H1 (cell line): Measurements from ENCODE around the gene ECE2. TPM values are rescaled to one million over a fixed set of nuclear protein-coding genes. Genes with fewer than 3 reads are reported as not detected.
A peak's percentile ranks its signal among the peaks of the same experiment; 100 is the strongest.

Source experiments
- CTCF ChIA-PET: fragments of 300-600 bp; sonication (Branson Sonifier 250); formaldehyde crosslinking; loops from one replicate; lab custom pipeline; 2021; ENCODE audit not compliant: partially characterized antibody; lab: Charles Lee
- POLR2A ChIA-PET: fragments of 300-600 bp; sonication (Branson Sonifier 250); formaldehyde crosslinking; loops from one replicate; lab custom pipeline; 2021; ENCODE audit warnings: inconsistent platforms; ENCODE audit not compliant: partially characterized antibody; lab: Charles Lee
- DNase-seq, 2 experiments: peaks; one replicate each; pipeline versions ENCODE4 v3.0.0 to v3.0.0-alpha.2; 2010 to 2022; ENCODE audit warnings: low spot score in 2 of 2, low read depth in 1 of 2, mixed read lengths in 1 of 2
- FAIRE-seq: peaks from 2 replicates; lab custom pipeline; 2011; peaks lifted over from hg19 to GRCh38; lab: Jason Lieb, UNC
- H2AFZ ChIP-seq: 2 replicates; pipeline ENCODE4 v1.8.1; 2012; ENCODE audit warnings: low read length, inconsistent platforms
- H2AK5ac ChIP-seq: 2 replicates; pipeline ENCODE4 v1.6.1; 2013; ENCODE audit warnings: low read depth, low read length
- H2BK120ac ChIP-seq: replicated peaks from 2 replicates; pipeline ENCODE3; 2013; ENCODE audit warnings: low read depth, low read length, inconsistent platforms
- H2BK12ac ChIP-seq: 2 replicates; pipeline ENCODE4 v1.6.1; 2013; ENCODE audit warnings: low read depth, low read length
- H2BK15ac ChIP-seq: 2 replicates; pipeline ENCODE4 v1.6.1; 2013; ENCODE audit warnings: low read length
- H2BK20ac ChIP-seq: 2 replicates; pipeline ENCODE4 v1.6.1; 2013; ENCODE audit warnings: low read length
- H2BK5ac ChIP-seq: 2 replicates; pipeline ENCODE4 v1.6.1; 2013; ENCODE audit warnings: low read depth, low read length
- H3K14ac ChIP-seq: 2 replicates; pipeline ENCODE4 v1.6.1; 2013; ENCODE audit warnings: inconsistent platforms; ENCODE audit not compliant: insufficient read length
- H3K18ac ChIP-seq: 2 replicates; pipeline ENCODE4 v1.6.1; 2013; ENCODE audit warnings: low read length; ENCODE audit errors: extremely low read depth
- H3K23ac ChIP-seq: 2 replicates; pipeline ENCODE4 v1.6.1; 2013; ENCODE audit warnings: inconsistent platforms; ENCODE audit not compliant: insufficient read length
- H3K23me2 ChIP-seq: 2 replicates; pipeline ENCODE4 v1.6.1; 2013; ENCODE audit warnings: low read depth, low read length
- H3K27ac ChIP-seq: 2 replicates; pipeline ENCODE4 v1.6.1; 2011; ENCODE audit warnings: low read depth, low read length, inconsistent platforms
- H3K27me3 ChIP-seq, 4 experiments: replicated peaks in 1 of 4; 1 replicate in 1 of 4; 2 replicates in 3 of 4; pipeline versions ENCODE4 v1.6.1 to v1.8.1; 2011 to 2013; ENCODE audit warnings: low read length in 3 of 4, mild to moderate bottlenecking in 3 of 4, inconsistent platforms in 2 of 4, mixed read lengths in 2 of 4, moderate library complexity in 1 of 4; ENCODE audit not compliant: control insufficient read depth in 3 of 4, insufficient read depth in 3 of 4; ENCODE audit errors: extremely low read depth in 1 of 4
- H3K36me3 ChIP-seq, 4 experiments: 2 replicates each; pipeline versions ENCODE4 v1.6.1 to v1.8.1; 2011 to 2013; ENCODE audit warnings: mild to moderate bottlenecking in 4 of 4, low read length in 3 of 4, moderate library complexity in 2 of 4, control low read depth in 1 of 4, inconsistent platforms in 1 of 4; ENCODE audit not compliant: insufficient read depth in 4 of 4, control insufficient read depth in 2 of 4
- H3K4ac ChIP-seq: replicated peaks from 2 replicates; pipeline ENCODE3; 2013; ENCODE audit warnings: low read length, low read depth, mixed read lengths, inconsistent platforms; ENCODE audit not compliant: insufficient read length
- H3K4me1 ChIP-seq, 4 experiments: replicated peaks in 1 of 4; 1 replicate in 1 of 4; 2 replicates in 3 of 4; pipeline versions ENCODE4 v1.6.1 to v1.8.1; 2011 to 2013; ENCODE audit warnings: low read length in 3 of 4, inconsistent platforms in 2 of 4, mixed read lengths in 1 of 4; ENCODE audit not compliant: insufficient read depth in 4 of 4, control insufficient read depth in 3 of 4
- H3K4me2 ChIP-seq, 2 experiments: 2 replicates each; pipeline versions ENCODE4 v1.6.1 to v1.8.1; 2011 to 2013; ENCODE audit warnings: low read depth in 2 of 2, low read length in 2 of 2, control low read depth in 1 of 2, inconsistent platforms in 1 of 2, mild to moderate bottlenecking in 1 of 2; ENCODE audit not compliant: insufficient read depth in 1 of 2
- H3K4me3 ChIP-seq, 4 experiments: fragments of 200-600, 300-600 bp in 1 of 4; sonication (generic), shearing (Covaris generic), sonication (Bioruptor Twin) in 1 of 4; 2 replicates each; pipeline versions ENCODE4 v1.5.1 to v1.8.1; 2011 to 2016; ENCODE audit warnings: low read length in 4 of 4, low read depth in 3 of 4, control low read depth in 2 of 4, inconsistent platforms in 2 of 4, mild to moderate bottlenecking in 2 of 4, mixed read lengths in 1 of 4, moderate library complexity in 1 of 4; ENCODE audit not compliant: insufficient read depth in 2 of 4; ENCODE audit errors: extremely low read depth in 1 of 4
- H3K56ac ChIP-seq: replicated peaks from 2 replicates; pipeline ENCODE3; 2013; ENCODE audit warnings: low read depth, mild to moderate bottlenecking, mixed read lengths, low read length, inconsistent platforms; ENCODE audit not compliant: insufficient read length
- H3K79me1 ChIP-seq: 2 replicates; pipeline ENCODE4 v1.6.1; 2013; ENCODE audit warnings: low read depth, low read length, control low read depth
- H3K79me2 ChIP-seq, 2 experiments: 2 replicates each; pipeline versions ENCODE4 v1.6.1 to v1.8.1; 2012 to 2013; ENCODE audit warnings: low read length in 2 of 2, mild to moderate bottlenecking in 2 of 2, inconsistent platforms in 1 of 2; ENCODE audit not compliant: insufficient read depth in 2 of 2, control insufficient read depth in 1 of 2
- H3K9ac ChIP-seq, 4 experiments: replicated peaks in 1 of 4; 1 replicate in 1 of 4; 2 replicates in 3 of 4; pipeline versions ENCODE4 v1.6.1 to v1.8.1; 2011 to 2013; ENCODE audit warnings: low read depth in 3 of 4, low read length in 3 of 4, control low read depth in 2 of 4, mild to moderate bottlenecking in 2 of 4, moderate library complexity in 2 of 4, inconsistent platforms in 1 of 4; ENCODE audit errors: extremely low read depth in 1 of 4
- H3K9me3 ChIP-seq, 2 experiments: 2 replicates each; pipeline versions ENCODE4 v1.6.1 to v1.8.1; 2012 to 2013; ENCODE audit warnings: mild to moderate bottlenecking in 2 of 2, moderate library complexity in 2 of 2, control low read depth in 1 of 2, inconsistent platforms in 1 of 2, low read depth in 1 of 2, low read length in 1 of 2, mixed read lengths in 1 of 2; ENCODE audit not compliant: insufficient read depth in 2 of 2
- H4K20me1 ChIP-seq, 2 experiments: replicated peaks in 1 of 2; 2 replicates each; pipeline versions ENCODE3 to v1.8.1; 2011 to 2013; ENCODE audit warnings: inconsistent platforms in 2 of 2, low read length in 2 of 2, mild to moderate bottlenecking in 1 of 2; ENCODE audit not compliant: insufficient read depth in 2 of 2, control insufficient read depth in 1 of 2
- H4K5ac ChIP-seq: 2 replicates; pipeline ENCODE4 v1.6.1; 2013; ENCODE audit warnings: low read length, low read depth, mixed read lengths, inconsistent platforms; ENCODE audit not compliant: insufficient read length
- H4K8ac ChIP-seq: 2 replicates; pipeline ENCODE4 v1.8.0; 2013; ENCODE audit warnings: mild to moderate bottlenecking, moderate library complexity, low read length, inconsistent platforms; ENCODE audit not compliant: insufficient read depth; ENCODE audit errors: extremely low read depth
- H4K91ac ChIP-seq: replicated peaks from 2 replicates; pipeline ENCODE3; 2013; ENCODE audit warnings: low read length, mixed read lengths, inconsistent platforms; ENCODE audit not compliant: insufficient read length
- HDAC2 ChIP-seq, 2 experiments: fragments of 300-600 bp in 1 of 2; sonication (generic) in 1 of 2; IDR thresholded peaks; 2 replicates each; pipeline ENCODE4 v1.6.1; 2011 to 2012; ENCODE audit warnings: low read depth in 2 of 2, low read length in 2 of 2, mild to moderate bottlenecking in 2 of 2, moderate library complexity in 2 of 2, borderline replicate concordance in 1 of 2, inconsistent platforms in 1 of 2
- JUND ChIP-seq: IDR thresholded peaks from 2 replicates; pipeline ENCODE4 v1.6.1; 2011; ENCODE audit warnings: mild to moderate bottlenecking, improper control_type of control experiment, low read length
- PHF8 ChIP-seq: fragments of 200-600 bp; sonication (generic); conservative IDR thresholded peaks from 2 replicates; pipeline ENCODE4 v1.7.1; 2012; ENCODE audit warnings: low read depth, mild to moderate bottlenecking, inconsistent platforms, low read length, moderate library complexity
- SAP30 ChIP-seq: fragments of 300-600 bp; sonication (generic); IDR thresholded peaks from 2 replicates; pipeline ENCODE4 v1.7.1; 2012; ENCODE audit warnings: low read length, moderate library complexity, mild to moderate bottlenecking, inconsistent platforms; ENCODE audit not compliant: insufficient read depth, insufficient replicate concordance
- SIN3A ChIP-seq, 2 experiments: IDR thresholded peaks in 1 of 2; conservative IDR thresholded peaks in 1 of 2; 2 replicates each; pipeline ENCODE4 v1.6.1; 2011 to 2012; ENCODE audit warnings: low read length in 2 of 2, improper control_type of control experiment in 1 of 2, low read depth in 1 of 2, mild to moderate bottlenecking in 1 of 2
- TAF1 ChIP-seq: IDR thresholded peaks from 2 replicates; pipeline ENCODE4 v1.6.1; 2011; ENCODE audit warnings: mild to moderate bottlenecking, low read depth, low read length
- WGBS, 2 experiments: shearing (Covaris generic) in 1 of 2; methylation state at CpG; one replicate each; pipeline versions ENCODE4 v1.1.6 to v1.1.7; 2013 to 2015; ENCODE audit warnings: low lambda C conversion rate in 2 of 2, mixed read lengths in 2 of 2, inconsistent platforms in 1 of 2, low coverage in 1 of 2, missing lambda C conversion rate in 1 of 2; ENCODE audit not compliant: insufficient replicate concordance in 2 of 2, insufficient coverage in 1 of 2, insufficient read length in 1 of 2; ENCODE audit errors: extremely low coverage in 1 of 2, missing lambda C conversion rate in 1 of 2; 5-methylcytosine and 5-hydroxymethylcytosine counted together
- polyA plus RNA-seq, 7 experiments: library from polyadenylated mRNA; depleted of rRNA in 3 of 7; stranded (reverse) in 5 of 7; unstranded in 2 of 7; fragments of >200 nt in 5 of 7; fragments of 200-250 nt in 2 of 7; gene quantifications; 1 replicate in 5 of 7; 2 replicates in 1 of 7; 4 replicates in 1 of 7; pipeline versions ENCODE4 v1.2.1 to v1.2.3, GENCODE V29; 2011 to 2013; ENCODE audit warnings: missing spikeins in 2 of 7, mixed read lengths in 2 of 7
- total RNA-seq: library from RNA; stranded (reverse); fragmentation: NEBNext Ultra II Directional; extraction: Animal tissue kit (Norgen Biotek cat#: 25700); gene quantifications from 2 replicates; pipeline ENCODE4 v1.2.1, GENCODE V29; 2021
- TF ChIP-seq, protein P1 (sequence below): IDR thresholded peaks from 2 replicates; pipeline ENCODE4 v1.6.1; 2011; ENCODE audit warnings: low read depth, mild to moderate bottlenecking, low read length; ENCODE audit not compliant: insufficient read depth
- TF ChIP-seq, protein P2 (sequence below): IDR thresholded peaks from 2 replicates; pipeline ENCODE4 v1.6.1; 2011; ENCODE audit warnings: low read length, improper control_type of control experiment

ECE2 gene
- total and polyA plus RNA-seq, 2 of the 8 experiments (the other 6 are each of a cell fraction or from before 2014, with no cell fraction given) = 0.44 to 0.86 TPM

DNA sequence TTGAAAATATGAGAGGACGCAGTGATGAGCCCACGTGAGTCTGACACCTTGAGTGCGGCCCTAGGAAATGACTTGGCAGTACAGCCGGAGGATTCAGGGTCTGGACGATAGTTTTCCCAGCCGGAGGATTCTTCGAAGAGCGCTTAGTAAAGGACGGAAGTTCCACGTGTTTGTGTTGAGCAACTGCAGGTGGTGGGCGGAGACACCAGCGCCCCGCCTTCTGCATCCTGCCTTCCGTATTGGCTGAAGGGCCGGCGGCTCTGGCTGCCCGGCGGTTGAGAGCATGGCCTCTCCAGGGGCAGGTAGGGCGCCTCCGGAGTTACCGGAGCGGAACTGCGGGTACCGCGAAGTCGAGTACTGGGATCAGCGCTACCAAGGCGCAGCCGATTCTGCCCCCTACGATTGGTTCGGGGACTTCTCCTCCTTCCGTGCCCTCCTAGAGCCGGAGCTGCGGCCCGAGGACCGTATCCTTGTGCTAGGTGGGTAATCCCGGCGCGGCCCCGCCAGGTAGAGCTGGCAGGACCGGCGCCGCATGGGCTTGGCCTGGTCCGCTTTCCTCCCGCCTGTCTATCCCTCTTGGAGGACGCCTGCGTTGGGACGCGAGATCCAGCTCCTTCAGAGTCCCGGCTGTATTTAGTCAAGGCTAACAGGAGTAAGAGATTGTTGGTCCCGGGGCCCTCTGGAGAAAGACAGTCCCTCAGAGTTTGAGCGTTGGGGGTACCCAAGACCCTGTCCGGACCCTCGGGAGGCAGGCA, 26.2 kb upstream of the ECE2 start, which contains the start of gene EEF1AKMT4:
Gene EEF1AKMT4, plus strand, starts transcription at position 261 of the 755 bp plus-strand sequence. Its CDS starts 23 bp downstream, at position 284.
- Histone ChIP-seq H2AFZ (peak within 1 kb of the TSS; percentile 98), H3K56ac (peak within 1 kb of the TSS; percentile 60), H4K91ac (peak within 1 kb of the TSS; percentile 75), H2BK20ac (peak within 1 kb of the TSS; percentile 82; the same call in 1 of the 2 replicates), H3K4me2 (peak within 1 kb of the TSS; percentile 75 to 94), H3K27ac (peak within 1 kb of the TSS; percentile 89), H3K9me3 (no peaks in the 10 kb centered on the region), H3K14ac (no peak within 1 kb of the TSS), H2BK15ac (peak within 1 kb of the TSS; percentile 83), H3K9ac (peak within 1 kb of the TSS; percentile 77 to 94 (median 87)), H3K79me1 (peaks cover 2% of the 10 kb centered on the region), H3K4me3 (peak within 1 kb of the TSS; percentile 71 to 98 (median 85)), H3K23ac (no peak within 1 kb of the TSS), H4K5ac (peak within 1 kb of the TSS; percentile 69), H3K23me2 (peaks cover 13% of the 10 kb centered on the region), H2BK120ac (peak within 1 kb of the TSS; percentile 40), H3K4ac (no peak within 1 kb of the TSS), H2AK5ac (no peak within 1 kb of the TSS), H4K20me1 (no peaks in the 10 kb centered on the region), H3K18ac (peak within 1 kb of the TSS; percentile 83), H3K79me2 (peaks cover 0 to 11% of the 10 kb centered on the region in 2 experiments; a peak in 3 of 4 replicates), H3K4me1 (no peaks in the 10 kb centered on the region), H3K27me3 (no peaks in the 10 kb centered on the region), H4K8ac (peak within 1 kb of the TSS; percentile 98), H2BK5ac (peak within 1 kb of the TSS; percentile 96), H3K36me3 (peaks cover 8 to 11% (median 9%) of the 10 kb centered on the region in 4 experiments; a peak in 6 of 8 replicates), H2BK12ac (peak within 1 kb of the TSS; percentile 94; the same call in 1 of the 2 replicates)
- WGBS, 2 experiments = 1% methylated on average over 45 of the region's 54 CpGs; no CpG with 5 or more reads in 1 of the 2 experiments
- ChIA-PET POLR2A (interaction anchor here (0.6 to 3.8 kb wide), 11 partner anchors 9 to 348 kb away, joined by 3 to 13 read pairs (median 3); partner anchors contain the start of gene CAMK2N2), CTCF (interaction anchor here (0.6 to 14.0 kb wide), 36 partner anchors 9 to 354 kb away, joined by 3 to 136 read pairs (median 4); partner anchors contain the start of genes CAMK2N2, FAM131A and VWA5B2)
- FAIRE-seq = peak; percentile 39
- peak; percentile 93 to 99 for DNase-seq
- peak; percentile 54 for TF ChIP-seq SAP30
- TF ChIP-seq, protein P1, sequence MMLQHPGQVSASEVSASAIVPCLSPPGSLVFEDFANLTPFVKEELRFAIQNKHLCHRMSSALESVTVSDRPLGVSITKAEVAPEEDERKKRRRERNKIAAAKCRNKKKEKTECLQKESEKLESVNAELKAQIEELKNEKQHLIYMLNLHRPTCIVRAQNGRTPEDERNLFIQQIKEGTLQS = no peak
- 0 out of 4 replicates have a peak, but pooled peaks of 1 of the 2 experiments have one; percentile 66 for TF ChIP-seq HDAC2 (IDR thresholded peaks at IDR 0.05; ENCODE audit: borderline replicate concordance in 1 of 2, low read depth in 2 of 2, low read length in 2 of 2)
- peak; percentile 39; the same call in 1 of the 2 replicates for TF ChIP-seq PHF8
- no peak; the same call in 1 of the 2 replicates for TF ChIP-seq TAF1
- peak; percentile 96 to 97 for TF ChIP-seq SIN3A (conservative IDR thresholded peaks at IDR 0.05 in 1 of 2, IDR thresholded peaks at IDR 0.05 in 1 of 2; ENCODE audit: low read depth in 1 of 2, low read length in 2 of 2)
- TF ChIP-seq JUND = no peak
- TF ChIP-seq, protein P2, sequence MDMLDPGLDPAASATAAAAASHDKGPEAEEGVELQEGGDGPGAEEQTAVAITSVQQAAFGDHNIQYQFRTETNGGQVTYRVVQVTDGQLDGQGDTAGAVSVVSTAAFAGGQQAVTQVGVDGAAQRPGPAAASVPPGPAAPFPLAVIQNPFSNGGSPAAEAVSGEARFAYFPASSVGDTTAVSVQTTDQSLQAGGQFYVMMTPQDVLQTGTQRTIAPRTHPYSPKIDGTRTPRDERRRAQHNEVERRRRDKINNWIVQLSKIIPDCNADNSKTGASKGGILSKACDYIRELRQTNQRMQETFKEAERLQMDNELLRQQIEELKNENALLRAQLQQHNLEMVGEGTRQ = no peak
